AG10803 (cell line): Measurements from ENCODE around the gene NCKAP5.

ENCODE experiments used
- DNase-seq: peaks from one replicate; pipeline ENCODE4 v3.0.0; 2010; ENCODE audit warnings: low read depth
- H3K4me3 ChIP-seq: 2 replicates; pipeline ENCODE4 v1.5.1; 2011; ENCODE audit warnings: mild to moderate bottlenecking, low read length, control low read depth
- TF ChIP-seq, protein P1 (sequence below): conservative IDR thresholded peaks from 2 replicates; pipeline ENCODE4 v1.5.1; 2011; ENCODE audit warnings: mild to moderate bottlenecking, low read length, control low read depth, inconsistent platforms

NCKAP5 gene

DNA sequence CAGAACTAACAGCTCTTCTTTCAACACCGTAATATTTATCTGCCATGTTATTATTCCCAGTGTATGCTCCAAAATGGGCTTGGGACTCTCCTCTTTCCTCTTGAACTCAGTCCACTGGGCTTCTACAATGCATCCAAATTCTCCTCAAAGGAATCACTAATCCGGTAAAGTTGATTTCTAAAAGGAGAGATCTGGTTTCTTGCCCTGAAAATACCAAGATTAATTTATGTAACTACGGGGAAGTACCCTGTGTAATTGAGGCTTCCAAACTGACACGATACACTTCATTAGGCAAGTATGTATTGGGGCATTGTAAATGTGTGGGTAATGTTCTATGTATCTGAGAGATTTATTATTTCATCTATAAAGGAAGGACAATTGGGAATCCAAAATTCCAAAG lies 5.7 kb downstream of the NCKAP5 start:
- TF ChIP-seq, protein P1, sequence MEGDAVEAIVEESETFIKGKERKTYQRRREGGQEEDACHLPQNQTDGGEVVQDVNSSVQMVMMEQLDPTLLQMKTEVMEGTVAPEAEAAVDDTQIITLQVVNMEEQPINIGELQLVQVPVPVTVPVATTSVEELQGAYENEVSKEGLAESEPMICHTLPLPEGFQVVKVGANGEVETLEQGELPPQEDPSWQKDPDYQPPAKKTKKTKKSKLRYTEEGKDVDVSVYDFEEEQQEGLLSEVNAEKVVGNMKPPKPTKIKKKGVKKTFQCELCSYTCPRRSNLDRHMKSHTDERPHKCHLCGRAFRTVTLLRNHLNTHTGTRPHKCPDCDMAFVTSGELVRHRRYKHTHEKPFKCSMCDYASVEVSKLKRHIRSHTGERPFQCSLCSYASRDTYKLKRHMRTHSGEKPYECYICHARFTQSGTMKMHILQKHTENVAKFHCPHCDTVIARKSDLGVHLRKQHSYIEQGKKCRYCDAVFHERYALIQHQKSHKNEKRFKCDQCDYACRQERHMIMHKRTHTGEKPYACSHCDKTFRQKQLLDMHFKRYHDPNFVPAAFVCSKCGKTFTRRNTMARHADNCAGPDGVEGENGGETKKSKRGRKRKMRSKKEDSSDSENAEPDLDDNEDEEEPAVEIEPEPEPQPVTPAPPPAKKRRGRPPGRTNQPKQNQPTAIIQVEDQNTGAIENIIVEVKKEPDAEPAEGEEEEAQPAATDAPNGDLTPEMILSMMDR = no peak
- no peak for DNase-seq
- H3K4me3 ChIP-seq = no peak overlapping the region

DNA sequence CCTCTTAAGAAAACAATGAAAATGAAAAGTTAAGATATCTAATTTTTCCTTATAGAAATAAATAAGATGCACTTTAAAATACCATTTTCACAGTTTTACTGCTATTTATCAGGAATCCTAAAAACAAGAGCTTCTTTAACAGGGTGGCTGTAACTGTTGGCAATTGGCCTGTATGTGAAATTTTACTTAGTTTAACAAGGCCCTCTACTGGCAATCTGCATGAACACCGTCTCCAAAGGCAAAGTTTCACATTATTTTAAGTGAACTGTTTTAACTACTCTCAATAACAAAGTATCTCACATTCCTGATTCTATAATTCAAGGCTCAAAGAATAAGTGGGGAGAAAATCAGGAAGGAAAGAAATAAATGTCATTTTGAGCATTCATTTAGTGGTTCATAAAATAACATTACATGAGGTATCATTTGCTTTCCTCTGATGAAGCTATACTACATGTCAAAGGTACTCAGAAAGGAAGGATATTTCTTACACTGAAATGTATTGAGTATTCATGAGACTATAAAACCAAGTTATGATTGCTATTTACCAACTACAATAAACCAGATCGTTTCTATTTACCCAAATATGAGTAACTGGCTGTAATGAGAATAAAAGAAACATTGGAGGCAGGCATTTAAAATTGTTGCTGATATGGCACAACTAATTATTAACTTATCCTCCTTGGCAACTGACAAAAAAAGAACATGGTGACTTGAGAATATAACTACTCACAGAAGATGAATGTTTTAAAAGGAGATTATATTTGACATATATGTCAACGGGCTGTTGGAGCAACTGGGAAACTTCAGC lies 7.0 kb downstream of the NCKAP5 start:
- TF ChIP-seq, protein P1 = peak; percentile 85
- peak; percentile 81 for DNase-seq
- H3K4me3 ChIP-seq = no peak overlapping the region

DNA sequence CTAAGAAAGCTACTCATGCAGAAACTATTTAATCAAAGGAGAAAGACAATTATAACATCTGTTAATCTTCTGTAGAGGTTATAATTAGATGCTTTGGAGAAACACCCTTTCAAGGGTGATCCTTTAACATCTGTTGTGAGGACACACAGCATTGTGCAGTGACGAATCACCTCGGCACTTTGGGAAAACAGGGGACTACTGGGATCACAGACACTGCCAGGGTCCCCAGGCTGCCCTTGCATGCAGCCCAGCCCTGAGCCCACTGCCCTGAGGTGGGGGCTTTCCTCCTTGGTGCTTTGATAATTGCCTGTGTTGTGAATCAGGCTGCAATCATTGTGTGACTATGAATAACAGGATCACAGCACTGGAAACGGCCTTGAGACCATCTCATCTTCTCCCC lies 10.6 kb downstream of the NCKAP5 start:
- no peak for DNase-seq
- TF ChIP-seq, protein P1 = no peak
- no peak overlapping the region for H3K4me3 ChIP-seq

DNA sequence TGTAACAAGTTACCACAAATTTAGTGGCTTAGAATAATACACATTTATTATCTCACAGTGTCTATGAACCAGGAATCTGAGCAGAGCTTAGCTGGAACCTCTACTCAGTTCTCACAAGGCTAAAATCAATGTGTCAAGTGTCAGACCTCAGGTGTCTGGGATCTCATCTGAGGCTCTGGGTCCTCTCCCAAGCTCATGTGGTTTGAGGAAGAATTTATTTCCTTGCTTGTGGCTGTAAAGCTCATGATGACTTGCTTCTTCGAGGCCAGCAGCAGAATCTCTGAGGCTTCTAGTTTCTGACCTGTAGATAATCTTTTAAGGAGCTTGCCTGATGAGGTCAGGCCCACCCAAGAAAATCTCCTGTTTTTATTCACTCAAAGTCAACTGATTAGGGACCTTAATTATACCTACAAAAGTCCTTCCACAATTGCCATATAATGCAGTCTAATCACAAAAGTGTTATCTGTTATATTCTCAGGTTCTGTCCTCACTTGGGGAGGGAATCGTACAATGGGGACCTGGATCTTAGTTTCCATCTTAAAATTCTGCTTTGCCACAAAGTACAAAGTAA lies 14.3 kb downstream of the NCKAP5 start:
- TF ChIP-seq, protein P1 = no peak
- DNase-seq = no peak
- H3K4me3 ChIP-seq = no peak overlapping the region

DNA sequence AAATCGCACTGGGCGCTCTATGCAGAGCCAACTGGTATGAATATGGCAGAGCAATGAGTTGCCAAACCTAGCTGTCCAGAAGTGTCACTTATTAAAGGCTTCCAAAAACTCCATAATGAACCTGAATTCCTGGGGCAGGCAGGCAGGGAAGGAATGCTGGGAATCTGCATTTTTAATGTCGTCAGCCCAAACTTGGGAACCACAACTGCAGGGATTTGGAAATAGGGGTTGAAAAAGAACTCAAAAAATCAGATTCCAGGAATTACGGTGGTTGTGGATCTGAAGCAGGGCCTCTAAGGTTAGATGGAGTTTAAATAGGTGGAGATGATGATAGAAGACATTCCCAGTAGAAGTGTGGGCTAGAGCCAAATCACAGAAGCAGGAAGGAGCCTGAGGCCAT lies 15.0 kb downstream of the NCKAP5 start:
- peak; percentile 56 for DNase-seq
- H3K4me3 ChIP-seq = no peak overlapping the region
- TF ChIP-seq, protein P1 = no peak

DNA sequence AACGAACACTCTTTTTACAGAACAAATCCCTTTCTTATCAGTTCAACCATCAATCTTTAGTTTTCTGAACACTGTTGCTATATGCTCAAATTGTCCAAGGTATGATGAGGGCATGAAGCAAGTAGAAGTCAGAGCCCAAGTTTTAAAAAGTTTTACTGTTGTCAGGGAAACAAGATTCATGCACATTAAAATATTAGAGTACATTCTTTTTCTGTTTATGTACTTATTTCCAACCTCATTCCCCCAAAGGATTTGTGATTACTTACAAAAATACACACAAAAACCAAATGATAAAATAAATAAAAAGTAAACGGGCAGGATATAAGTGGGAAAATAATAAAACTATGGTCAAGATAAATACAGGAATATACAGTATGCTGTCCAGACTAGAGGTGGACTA lies 15.4 kb downstream of the NCKAP5 start:
- no peak for DNase-seq
- TF ChIP-seq, protein P1 = no peak
- H3K4me3 ChIP-seq = no peak overlapping the region

DNA sequence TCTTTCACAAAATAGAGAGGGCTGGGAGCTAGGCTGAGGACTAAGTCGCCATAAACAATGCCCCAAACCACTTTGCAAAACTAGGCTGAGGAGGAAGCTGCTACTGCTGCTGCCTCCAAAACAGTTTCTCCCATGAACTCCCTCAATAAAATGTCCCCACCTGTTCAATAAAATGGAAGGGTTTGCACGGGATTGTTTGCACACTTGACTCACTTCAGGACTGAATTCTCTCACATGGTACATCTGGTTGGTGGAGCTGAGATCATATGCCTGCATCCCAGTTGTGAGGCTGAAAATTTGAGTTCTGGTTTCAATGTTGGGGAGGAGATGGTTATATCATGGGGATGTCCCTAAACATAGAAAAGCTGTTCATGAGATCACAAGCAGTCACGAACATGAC lies 26.5 kb downstream of the NCKAP5 start:
- DNase-seq = no peak
- TF ChIP-seq, protein P1 = no peak
- H3K4me3 ChIP-seq = no peak overlapping the region
